ENCODE data around the gene CNOT2. TPM values are rescaled to one million over a fixed set of nuclear protein-coding genes. Genes with fewer than 3 reads are reported as not detected.

CNOT2 gene
- total RNA-seq, 1 experiment from 2014 or later, result 64.7 TPM

DNA sequence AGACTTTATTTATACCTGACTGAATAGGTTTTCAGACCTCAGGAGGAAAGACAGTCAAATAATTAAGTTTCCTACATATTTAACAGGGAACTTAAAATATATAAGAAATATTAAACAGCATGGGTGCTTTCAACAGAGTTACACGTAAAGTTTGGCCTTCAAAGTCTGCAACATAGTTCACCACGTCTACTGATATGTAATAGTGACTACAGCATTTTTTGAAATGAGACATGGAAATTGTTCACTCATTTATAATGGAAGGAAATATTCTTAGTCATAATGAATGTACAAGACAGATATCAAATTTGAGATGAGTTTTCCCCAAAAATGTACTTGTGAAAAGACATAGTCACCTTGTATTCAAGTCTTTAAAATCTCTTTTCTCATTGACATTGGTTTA, 66.1 kb downstream of the CNOT2 start:
- Mint-ChIP-seq H3K27me3 (ENCODE audit: low read depth) (no peaks in the 10 kb centered on the region), H3K4me1 (peaks cover 11% of the 10 kb centered on the region), H3K4me3 (no peak overlapping the region), H3K36me3 (peaks cover 21% of the 10 kb centered on the region), H3K9me3 (peaks cover 3% of the 10 kb centered on the region), H3K27ac (no peak overlapping the region)
- ATAC-seq (no peak), DNase-seq (ENCODE audit: low spot score) (no peak)
- POLR2A ChIA-PET, result no interaction called here
- CTCF ChIA-PET, result no interaction called here
- no peak for TF ChIP-seq ZNF138 (CRISPR knock-in tag; conservative IDR thresholded peaks at IDR 0.05)
- TF ChIP-seq ZNF671 (CRISPR knock-in tag; IDR thresholded peaks at IDR 0.05), result no peak
- TF ChIP-seq, protein P1, sequence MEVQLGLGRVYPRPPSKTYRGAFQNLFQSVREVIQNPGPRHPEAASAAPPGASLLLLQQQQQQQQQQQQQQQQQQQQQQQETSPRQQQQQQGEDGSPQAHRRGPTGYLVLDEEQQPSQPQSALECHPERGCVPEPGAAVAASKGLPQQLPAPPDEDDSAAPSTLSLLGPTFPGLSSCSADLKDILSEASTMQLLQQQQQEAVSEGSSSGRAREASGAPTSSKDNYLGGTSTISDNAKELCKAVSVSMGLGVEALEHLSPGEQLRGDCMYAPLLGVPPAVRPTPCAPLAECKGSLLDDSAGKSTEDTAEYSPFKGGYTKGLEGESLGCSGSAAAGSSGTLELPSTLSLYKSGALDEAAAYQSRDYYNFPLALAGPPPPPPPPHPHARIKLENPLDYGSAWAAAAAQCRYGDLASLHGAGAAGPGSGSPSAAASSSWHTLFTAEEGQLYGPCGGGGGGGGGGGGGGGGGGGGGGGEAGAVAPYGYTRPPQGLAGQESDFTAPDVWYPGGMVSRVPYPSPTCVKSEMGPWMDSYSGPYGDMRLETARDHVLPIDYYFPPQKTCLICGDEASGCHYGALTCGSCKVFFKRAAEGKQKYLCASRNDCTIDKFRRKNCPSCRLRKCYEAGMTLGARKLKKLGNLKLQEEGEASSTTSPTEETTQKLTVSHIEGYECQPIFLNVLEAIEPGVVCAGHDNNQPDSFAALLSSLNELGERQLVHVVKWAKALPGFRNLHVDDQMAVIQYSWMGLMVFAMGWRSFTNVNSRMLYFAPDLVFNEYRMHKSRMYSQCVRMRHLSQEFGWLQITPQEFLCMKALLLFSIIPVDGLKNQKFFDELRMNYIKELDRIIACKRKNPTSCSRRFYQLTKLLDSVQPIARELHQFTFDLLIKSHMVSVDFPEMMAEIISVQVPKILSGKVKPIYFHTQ (CRISPR knock-in tag; IDR thresholded peaks at IDR 0.05), result no peak

DNA sequence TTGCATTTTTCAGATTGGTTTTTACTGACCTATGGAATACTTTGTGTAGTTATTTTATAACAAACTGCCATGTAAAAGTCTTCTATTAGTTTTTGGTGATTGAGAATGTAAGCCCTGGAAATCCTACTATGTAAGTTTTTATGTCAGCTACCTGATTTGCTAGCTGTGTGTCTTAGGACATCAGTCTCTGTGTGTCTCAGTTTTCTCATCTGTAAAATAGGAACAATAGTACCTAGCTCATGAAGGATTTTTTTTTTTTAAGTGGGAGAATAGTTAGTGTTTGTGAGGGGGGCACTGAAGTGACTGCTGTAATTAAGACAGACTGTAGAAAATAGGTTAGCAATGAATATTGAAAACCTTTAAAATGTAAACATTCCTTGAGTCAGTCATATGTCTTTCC, 70.9 kb downstream of the CNOT2 start:
- no peak for ATAC-seq
- no peak overlapping the region for H3K4me3 Mint-ChIP-seq
- DNase-seq (ENCODE audit: low spot score), result no peak
- H3K27ac Mint-ChIP-seq, result no peak overlapping the region
- ChIA-PET POLR2A (no interaction called here), CTCF (interaction anchor here (0.6 kb wide), 1 partner anchor 52 kb away, joined by 7 read pairs; the partner anchor contains the start of gene KCNMB4)
- H3K27me3 Mint-ChIP-seq (ENCODE audit: low read depth), result no peaks in the 10 kb centered on the region
- H3K4me1 Mint-ChIP-seq, result peaks cover 5% of the 10 kb centered on the region; the same call in 1 of the 2 replicates
- H3K36me3 Mint-ChIP-seq, result peaks cover 5% of the 10 kb centered on the region; the same call in 1 of the 2 replicates
- TF ChIP-seq TCF7 (CRISPR knock-in tag; IDR thresholded peaks at IDR 0.05; ENCODE audit: low read depth) (no peak), ATF1 (CRISPR knock-in tag; IDR thresholded peaks at IDR 0.05) (no peak), PRRX2 (CRISPR knock-in tag; IDR thresholded peaks at IDR 0.05) (no peak), IRF2 (CRISPR knock-in tag; IDR thresholded peaks at IDR 0.05; ENCODE audit: borderline replicate concordance, low read depth) (no peak), FOXJ3 (CRISPR knock-in tag; IDR thresholded peaks at IDR 0.05; ENCODE audit: borderline replicate concordance) (no peak), CREB1 (CRISPR knock-in tag; IDR thresholded peaks at IDR 0.05) (no peak), GTF2I (CRISPR knock-in tag; conservative IDR thresholded peaks at IDR 0.05) (no peak), ZNF219 (CRISPR knock-in tag; IDR thresholded peaks at IDR 0.05; ENCODE audit: borderline replicate concordance) (no peak), GRHL2 (CRISPR knock-in tag; IDR thresholded peaks at IDR 0.05; ENCODE audit: insufficient replicate concordance, severe bottlenecking) (no peak), ESRRA (CRISPR knock-in tag; IDR thresholded peaks at IDR 0.05; ENCODE audit: borderline replicate concordance) (no peak)
- TF ChIP-seq, protein P2, sequence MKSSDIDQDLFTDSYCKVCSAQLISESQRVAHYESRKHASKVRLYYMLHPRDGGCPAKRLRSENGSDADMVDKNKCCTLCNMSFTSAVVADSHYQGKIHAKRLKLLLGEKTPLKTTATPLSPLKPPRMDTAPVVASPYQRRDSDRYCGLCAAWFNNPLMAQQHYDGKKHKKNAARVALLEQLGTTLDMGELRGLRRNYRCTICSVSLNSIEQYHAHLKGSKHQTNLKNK (CRISPR knock-in tag; IDR thresholded peaks at IDR 0.05), result no peak
- TF ChIP-seq, protein P3, sequence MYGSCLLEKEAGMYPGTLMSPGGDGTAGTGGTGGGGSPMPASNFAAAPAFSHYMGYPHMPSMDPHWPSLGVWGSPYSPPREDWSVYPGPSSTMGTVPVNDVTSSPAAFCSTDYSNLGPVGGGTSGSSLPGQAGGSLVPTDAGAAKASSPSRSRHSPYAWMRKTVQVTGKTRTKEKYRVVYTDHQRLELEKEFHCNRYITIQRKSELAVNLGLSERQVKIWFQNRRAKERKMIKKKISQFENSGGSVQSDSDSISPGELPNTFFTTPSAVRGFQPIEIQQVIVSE (CRISPR knock-in tag; IDR thresholded peaks at IDR 0.05; ENCODE audit: borderline replicate concordance), result no peak
- TF ChIP-seq, protein P4, sequence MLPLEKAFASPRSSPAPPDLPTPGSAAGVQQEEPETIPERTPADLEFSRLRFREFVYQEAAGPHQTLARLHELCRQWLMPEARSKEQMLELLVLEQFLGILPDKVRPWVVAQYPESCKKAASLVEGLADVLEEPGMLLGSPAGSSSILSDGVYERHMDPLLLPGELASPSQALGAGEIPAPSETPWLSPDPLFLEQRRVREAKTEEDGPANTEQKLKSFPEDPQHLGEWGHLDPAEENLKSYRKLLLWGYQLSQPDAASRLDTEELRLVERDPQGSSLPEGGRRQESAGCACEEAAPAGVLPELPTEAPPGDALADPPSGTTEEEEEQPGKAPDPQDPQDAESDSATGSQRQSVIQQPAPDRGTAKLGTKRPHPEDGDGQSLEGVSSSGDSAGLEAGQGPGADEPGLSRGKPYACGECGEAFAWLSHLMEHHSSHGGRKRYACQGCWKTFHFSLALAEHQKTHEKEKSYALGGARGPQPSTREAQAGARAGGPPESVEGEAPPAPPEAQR (CRISPR knock-in tag; IDR thresholded peaks at IDR 0.05), result no peak
- H3K9me3 Mint-ChIP-seq, result no peaks in the 10 kb centered on the region

DNA sequence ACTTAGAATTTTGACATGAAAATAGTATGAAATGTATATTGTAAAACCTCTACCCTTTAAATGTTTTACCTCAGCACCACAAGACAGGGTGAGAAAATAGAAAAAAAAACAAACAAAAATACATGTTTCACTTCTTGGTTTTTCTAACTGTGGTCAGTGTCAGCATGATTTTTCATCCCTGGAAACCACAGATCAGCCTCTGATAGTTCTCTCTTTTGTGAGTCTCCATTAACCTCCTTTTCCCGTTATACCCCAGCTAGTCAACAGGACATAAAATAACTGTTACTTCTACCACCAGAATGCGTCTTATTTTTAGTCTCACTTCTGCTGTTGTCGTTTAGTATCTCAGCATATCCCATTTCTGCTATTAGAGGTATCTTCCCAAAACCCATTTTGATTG, 74.5 kb downstream of the CNOT2 start:
- DNase-seq (ENCODE audit: low spot score) (no peak), ATAC-seq (no peak)
- Mint-ChIP-seq H3K4me1 (peaks cover 5% of the 10 kb centered on the region; the same call in 1 of the 2 replicates), H3K27me3 (ENCODE audit: low read depth) (no peaks in the 10 kb centered on the region), H3K27ac (no peak overlapping the region), H3K9me3 (no peaks in the 10 kb centered on the region), H3K36me3 (no peaks in the 10 kb centered on the region; the same call in 1 of the 2 replicates), H3K4me3 (no peak overlapping the region)
- POLR2A ChIA-PET, result no interaction called here
- no peak for TF ChIP-seq ESRRA (CRISPR knock-in tag; IDR thresholded peaks at IDR 0.05; ENCODE audit: borderline replicate concordance)
- TF ChIP-seq, protein P5, sequence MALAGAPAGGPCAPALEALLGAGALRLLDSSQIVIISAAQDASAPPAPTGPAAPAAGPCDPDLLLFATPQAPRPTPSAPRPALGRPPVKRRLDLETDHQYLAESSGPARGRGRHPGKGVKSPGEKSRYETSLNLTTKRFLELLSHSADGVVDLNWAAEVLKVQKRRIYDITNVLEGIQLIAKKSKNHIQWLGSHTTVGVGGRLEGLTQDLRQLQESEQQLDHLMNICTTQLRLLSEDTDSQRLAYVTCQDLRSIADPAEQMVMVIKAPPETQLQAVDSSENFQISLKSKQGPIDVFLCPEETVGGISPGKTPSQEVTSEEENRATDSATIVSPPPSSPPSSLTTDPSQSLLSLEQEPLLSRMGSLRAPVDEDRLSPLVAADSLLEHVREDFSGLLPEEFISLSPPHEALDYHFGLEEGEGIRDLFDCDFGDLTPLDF (CRISPR knock-in tag; IDR thresholded peaks at IDR 0.05), result no peak
- TF ChIP-seq MYBL2 (CRISPR knock-in tag; IDR thresholded peaks at IDR 0.05), result no peak
- TF ChIP-seq CREB1 (CRISPR knock-in tag; IDR thresholded peaks at IDR 0.05), result no peak
- TF ChIP-seq ZNF232 (CRISPR knock-in tag; IDR thresholded peaks at IDR 0.05), result no peak
- no peak for TF ChIP-seq OVOL2 (CRISPR knock-in tag; IDR thresholded peaks at IDR 0.05; ENCODE audit: borderline replicate concordance)
- CTCF ChIA-PET, result no interaction called here
